HG03135 (cell line): ENCODE measurements around the gene DNAJB11.
A peak's percentile ranks its signal among the peaks of the same experiment; 100 is the strongest.

Experiments
- ATAC-seq: cut with Tn5 transposase; IDR thresholded peaks from one replicate; pipeline ENCODE4 v1.9.1; 2021; ENCODE audit warnings: mild to moderate bottlenecking, moderate library complexity; ENCODE audit not compliant: unreplicated experiment

Gene DNAJB11

DNA sequence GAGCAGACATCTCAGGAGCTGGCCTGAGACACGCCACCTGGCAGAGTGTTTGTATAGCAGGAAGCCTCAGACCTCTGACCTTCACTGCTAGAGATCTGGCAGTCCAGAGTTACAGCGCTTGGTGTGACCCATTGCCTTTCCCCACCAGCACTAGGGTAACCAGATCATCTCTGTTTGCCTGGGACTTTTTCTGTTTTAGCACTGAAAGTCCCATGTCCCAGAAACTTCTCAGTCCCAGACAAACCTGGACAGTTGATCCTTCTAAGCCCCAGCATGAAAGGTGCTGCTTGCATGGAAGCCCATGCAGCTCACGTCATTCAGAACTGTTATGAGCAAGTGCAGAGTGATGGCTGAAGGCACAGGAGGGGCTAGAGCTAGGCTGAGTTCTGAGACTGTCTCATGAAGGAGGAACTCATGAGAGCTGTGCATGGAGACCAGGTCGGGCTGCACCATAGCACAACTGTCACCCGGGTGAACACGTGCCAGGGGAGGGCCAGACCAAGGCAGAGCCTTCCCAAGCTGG lies 24.1 kb downstream of the DNAJB11 start:
- ATAC-seq: no peak

- ATAC-seq: no peak
Observed at GRCh38 chr3:186596568-186597287, 26.2 kb downstream of the DNAJB11 start.

DNA sequence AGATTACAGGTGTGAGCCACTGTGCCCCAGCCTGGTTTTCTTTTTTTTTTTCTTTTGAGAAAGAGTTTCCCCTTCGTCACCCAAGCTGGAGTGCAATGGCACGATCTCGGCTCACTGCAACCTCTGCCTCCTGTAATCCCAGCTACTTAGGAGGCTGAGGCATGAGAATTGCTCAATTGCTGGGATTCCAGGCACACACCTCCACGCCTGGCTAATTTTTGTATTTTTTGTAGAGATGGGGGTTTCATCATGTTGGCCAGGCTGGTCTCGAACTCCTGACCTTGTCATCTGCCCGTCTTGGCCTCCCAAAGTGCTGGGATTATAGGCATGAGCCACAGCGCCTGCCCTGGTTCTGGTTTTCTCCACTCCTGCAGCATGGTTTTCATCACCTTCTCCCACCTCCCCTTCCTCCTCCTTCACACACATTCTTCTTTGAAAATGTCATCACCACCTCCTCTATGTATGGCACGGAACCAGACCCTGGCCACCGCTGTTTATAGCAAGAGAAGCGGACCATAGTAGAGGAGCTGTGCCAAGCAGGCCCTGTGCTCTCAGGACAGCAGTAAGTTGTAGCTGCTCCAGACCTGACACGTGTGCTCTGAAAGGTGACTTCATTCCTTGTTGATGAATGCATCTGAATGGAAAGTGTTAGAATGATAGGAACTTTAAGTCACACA lies 27.7 kb downstream of the DNAJB11 start:
- ATAC-seq: no peak

GRCh38 chr3:186598794-186599141 lies 28.2 kb downstream of the DNAJB11 start:
- ATAC-seq: no peak

DNA sequence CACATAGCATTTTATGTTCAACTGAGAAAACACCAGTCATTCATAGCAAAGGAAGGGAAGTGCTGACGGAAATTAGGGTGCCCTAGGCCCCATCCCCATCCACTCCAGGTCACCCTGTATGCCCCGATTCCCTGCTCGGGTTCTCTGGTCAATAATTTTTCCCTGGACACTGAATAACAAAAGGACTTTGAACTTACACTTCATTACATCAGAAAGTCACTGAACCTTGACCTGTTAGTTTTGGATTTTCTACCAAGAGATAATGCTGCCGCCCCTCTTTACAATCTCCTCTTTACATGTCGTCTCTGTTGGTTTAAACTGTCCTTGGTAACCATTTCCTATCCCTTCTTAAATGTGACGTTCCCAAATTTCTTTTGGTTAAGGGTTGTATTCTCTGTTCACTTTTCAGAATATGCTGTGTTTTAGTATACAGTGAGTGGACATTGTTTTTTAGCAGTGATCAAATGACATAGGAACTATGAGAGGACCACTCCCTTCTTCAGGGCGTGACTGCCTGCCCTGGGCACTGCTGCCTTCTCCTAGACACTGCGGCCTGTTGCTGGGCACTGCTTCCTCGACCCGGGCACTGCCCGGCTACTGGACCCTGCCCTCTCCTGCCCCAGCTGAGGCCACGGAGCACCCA lies 28.7 kb downstream of the DNAJB11 start:
- ATAC-seq: no peak

DNA sequence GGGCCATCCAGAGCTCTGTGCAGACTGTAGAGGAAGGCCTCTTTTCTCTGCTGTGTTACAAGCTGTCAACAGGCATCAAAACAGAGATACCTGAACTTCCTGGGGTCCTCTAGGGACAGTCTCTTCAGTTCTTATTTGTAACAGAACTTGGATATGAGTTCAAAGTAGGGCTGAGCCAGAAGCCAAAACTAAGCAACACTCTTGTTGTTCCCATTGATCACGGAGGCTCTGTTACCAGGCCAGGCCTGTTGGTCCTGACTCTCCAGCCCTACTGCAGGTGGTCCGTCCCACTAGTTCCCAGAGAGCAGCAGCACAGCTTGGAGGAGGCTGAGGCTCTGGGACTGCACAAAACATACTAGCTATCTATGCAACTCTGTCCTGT lies 29.3 kb downstream of the DNAJB11 start:
- no peak for ATAC-seq

DNA sequence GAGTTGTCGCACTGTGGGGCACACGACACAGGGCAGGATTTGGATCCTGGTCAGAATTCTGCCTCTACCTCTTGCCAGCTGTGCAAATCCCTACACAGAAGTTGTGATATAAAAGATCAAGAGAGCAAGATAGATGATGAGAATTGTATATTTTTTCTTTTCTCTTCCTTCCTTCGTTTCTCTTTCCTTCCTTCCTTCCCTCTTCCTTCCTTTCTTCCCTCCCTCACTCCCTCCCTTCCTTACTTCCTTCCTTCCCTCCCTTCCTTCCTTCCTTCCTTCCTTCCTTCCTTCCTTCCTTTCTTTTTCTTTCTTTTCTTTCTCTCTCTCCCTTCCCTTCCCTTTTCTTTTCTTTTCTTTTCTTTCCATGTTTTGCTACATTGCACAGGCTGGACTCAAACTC lies 30.4 kb downstream of the DNAJB11 start:
- ATAC-seq: no peak

DNA sequence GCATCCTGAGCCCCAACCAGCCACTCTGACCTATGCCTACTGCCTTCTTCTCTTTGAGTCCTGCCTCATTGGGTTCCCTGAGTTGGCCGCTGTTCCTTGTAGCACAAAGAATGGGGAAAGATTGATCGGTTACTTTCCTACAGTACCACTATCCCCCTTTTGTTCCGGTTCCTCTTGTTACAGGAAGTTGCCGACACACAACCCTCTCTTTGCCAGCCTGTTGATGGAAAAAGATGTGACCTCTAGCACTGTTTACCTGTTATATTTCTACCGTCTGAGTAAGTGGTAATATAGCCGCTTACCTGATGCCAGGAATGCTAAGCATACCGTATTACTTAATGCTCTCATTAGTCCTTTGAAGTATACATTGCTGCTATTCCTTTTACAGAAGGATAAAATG lies 32.6 kb downstream of the DNAJB11 start:
- no peak for ATAC-seq

DNA sequence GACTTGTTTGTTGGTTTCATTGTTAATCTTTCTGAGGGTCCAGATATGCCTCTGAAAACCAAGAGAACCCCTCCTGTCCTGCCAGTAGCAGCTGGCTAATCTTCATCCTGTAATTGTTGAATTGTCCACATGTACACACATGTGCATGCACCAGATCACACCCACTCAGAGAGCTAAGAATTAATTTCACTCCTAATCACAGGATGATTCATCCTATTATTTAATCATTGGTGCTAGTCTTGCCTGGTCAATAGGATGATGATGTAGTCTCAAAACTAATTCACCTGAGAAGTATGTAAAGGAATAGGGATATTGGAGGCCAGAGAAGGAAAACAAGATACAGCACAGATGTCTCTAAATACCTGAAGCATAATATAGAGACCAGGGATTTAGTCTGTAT lies 34.6 kb downstream of the DNAJB11 start:
- ATAC-seq: no peak

DNA sequence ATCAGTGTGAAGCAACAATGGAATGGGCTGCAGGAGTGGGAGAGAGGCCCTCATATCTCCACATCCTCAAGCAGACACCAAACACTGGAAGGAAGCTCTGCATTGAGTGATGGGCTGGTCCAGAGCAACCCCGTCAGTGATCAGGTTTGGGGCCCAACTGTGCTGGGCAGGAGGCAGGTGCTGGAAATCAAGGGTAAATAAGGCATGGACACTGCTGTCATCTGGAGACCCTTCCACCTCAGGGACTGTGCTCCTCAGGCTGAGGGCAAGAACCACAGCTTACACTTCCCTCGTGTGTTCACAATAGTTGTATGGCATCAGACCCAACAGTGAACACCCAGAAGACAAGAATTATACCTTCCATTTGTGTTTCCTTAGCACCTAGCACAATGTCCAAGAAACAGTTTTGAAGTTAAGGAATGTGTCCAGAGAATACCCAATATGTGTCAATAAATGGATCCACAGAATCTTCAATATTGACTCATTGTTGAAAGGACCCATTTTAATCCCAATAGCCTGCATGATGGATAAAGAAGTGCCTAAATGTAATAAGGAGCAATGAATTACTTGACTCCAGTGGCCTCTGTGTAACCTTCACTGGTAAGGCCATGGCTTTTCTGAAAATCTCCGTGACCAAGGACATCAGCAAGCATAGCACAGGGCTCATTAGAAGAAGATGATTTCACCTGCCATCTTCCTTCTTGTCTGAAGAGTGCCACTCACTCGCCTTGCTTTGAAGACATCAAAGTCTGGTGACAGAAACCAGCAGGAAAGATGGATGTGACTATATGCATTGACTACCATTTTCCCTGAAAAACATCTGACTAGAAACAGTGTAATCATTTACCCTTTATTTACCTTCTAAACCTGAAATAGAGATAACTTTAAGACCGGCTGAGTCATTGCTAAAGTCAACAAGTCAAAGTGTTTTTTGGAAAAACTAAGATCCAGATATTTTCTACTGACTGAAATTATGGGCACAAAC lies 35.3 kb downstream of the DNAJB11 start:
- ATAC-seq: no peak

GRCh38 chr3:186608624-186609215 lies 38.2 kb downstream of the DNAJB11 start:
- no peak for ATAC-seq

GRCh38 chr3:186609247-186609868 lies 38.8 kb downstream of the DNAJB11 start:
- ATAC-seq: no peak

DNA sequence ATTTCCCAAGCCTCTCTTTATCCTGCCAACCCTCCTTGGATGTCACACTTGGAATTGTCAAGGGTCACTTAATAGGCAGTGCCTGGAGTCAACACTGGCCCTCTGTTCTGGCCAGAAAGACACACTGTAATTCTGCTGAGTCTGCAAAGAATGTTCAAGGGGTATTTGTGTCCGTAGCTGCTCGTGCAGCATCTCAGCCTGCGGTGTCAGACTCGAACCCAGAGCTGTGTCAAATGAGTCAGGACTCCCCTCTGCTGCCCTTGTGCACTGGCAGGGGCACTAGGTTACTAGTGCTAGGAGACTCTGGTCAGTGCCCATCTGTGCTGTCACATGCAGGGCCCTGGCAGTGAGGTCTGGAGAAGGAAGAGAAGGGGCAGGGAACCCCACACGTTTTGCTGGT lies 41.5 kb downstream of the DNAJB11 start:
- no peak for ATAC-seq

DNA sequence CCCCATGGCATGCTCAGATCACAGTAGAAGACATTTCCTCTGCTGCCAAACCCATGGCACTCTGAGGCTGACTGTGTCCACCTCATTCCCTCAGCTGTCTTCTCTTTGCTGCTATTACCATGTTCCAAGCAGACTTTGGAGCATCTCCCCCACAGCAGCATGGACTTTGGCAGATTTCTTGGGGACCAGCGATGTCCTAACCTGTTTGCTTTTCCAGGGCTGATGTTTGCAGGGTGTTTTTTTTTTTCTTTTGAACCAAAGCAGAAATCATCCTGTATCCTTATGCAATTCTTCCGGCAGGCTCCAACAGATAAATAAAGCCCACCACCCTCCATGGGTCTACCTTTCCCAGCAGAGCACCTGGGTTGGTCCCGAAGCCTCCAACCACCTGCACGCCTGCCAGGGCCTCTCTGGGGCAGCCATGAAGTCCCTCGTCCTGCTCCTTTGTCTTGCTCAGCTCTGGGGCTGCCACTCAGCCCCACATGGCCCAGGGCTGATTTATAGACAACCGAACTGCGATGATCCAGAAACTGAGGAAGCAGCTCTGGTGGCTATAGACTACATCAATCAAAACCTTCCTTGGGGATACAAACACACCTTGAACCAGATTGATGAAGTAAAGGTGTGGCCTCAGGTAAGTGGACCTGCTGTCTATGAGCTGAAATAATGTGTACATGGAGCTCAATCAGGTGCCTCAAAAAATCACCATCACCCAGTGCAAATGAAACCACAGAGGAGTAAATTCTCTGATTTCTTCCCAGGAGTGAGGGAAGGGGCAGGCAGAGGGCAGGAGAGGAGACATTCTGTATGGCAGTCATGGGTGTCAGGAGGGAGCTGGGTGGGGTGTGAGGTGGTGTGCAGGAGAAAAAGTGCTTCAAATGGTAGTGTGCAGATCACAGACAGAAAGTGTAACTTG lies 42.5 kb downstream of the DNAJB11 start, which contains the start of gene AHSG:
Gene AHSG, plus strand, starts transcription at position 340 of the 916 bp plus-strand sequence. Its CDS starts 82 bp downstream, at position 422.
- no peak for ATAC-seq

GRCh38 chr3:186613637-186614265 lies 43.2 kb downstream of the DNAJB11 start:
- ATAC-seq: no peak

GRCh38 chr3:186614266-186614596 lies 43.7 kb downstream of the DNAJB11 start:
- no peak for ATAC-seq

- ATAC-seq: peak; percentile 74
Observed at GRCh38 chr3:186614597-186615483, 44.3 kb downstream of the DNAJB11 start.

DNA sequence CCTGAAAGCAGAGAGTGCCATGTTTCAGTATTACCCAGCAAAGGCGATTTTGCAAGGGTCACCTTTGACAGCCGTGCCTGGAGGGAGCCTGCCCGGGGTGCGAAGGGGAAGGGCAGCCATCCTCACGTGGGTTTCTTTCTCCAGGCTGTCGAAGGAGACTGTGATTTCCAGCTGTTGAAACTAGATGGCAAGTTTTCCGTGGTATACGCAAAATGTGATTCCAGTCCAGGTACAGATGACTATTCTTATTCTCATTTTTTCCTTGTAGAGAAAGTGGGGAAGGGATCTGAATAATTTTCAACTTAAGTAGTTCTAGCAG lies 45.7 kb downstream of the DNAJB11 start:
- ATAC-seq: no peak
